ENCODE data around the gene ZBP1.

DNA sequence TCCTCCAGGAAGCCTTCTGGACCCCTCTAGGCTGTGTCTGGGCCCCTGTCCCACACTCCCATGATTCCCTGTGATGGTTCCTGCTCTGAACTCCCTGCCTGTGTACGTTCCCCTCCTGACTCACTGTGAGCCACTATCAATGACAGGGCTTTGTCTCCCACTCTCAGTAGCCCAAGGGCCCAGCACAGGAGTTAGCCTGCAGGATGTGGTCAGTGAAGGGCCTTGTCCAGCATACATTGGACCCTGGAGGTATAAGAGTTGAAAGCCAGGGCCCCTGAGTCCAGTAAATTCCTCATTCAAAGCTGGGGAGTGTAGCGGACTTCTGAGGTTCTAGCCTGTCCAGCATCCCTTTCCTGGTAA lies 19.0 kb downstream of the ZBP1 start:
- TF ChIP-seq POLR2A (IDR thresholded peaks at IDR 0.05) (no peak), POLR2AphosphoS5 (IDR thresholded peaks at IDR 0.05) (no peak)
- TF ChIP-seq, protein P1, sequence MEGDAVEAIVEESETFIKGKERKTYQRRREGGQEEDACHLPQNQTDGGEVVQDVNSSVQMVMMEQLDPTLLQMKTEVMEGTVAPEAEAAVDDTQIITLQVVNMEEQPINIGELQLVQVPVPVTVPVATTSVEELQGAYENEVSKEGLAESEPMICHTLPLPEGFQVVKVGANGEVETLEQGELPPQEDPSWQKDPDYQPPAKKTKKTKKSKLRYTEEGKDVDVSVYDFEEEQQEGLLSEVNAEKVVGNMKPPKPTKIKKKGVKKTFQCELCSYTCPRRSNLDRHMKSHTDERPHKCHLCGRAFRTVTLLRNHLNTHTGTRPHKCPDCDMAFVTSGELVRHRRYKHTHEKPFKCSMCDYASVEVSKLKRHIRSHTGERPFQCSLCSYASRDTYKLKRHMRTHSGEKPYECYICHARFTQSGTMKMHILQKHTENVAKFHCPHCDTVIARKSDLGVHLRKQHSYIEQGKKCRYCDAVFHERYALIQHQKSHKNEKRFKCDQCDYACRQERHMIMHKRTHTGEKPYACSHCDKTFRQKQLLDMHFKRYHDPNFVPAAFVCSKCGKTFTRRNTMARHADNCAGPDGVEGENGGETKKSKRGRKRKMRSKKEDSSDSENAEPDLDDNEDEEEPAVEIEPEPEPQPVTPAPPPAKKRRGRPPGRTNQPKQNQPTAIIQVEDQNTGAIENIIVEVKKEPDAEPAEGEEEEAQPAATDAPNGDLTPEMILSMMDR (IDR thresholded peaks at IDR 0.05), result no peak
